ENCODE results near the gene TSPAN5. TPM values are rescaled to one million over a fixed set of nuclear protein-coding genes. Genes with fewer than 3 reads are reported as not detected.

The TSPAN5 gene
- total and polyA plus RNA-seq, 2 donors = 4.7 to 10.3 TPM

GRCh38 chr4:98612318-98613250 lies 45.8 kb downstream of the TSPAN5 start:
- no peaks in the 10 kb centered on the region for H3K36me3 ChIP-seq (ENCODE audit: control insufficient read depth in 2 of 2, insufficient read depth in 2 of 2, low read length in 1 of 2)
- H3K4me3 ChIP-seq (ENCODE audit: low read length in 2 of 2) = peak overlapping the region in 1 of 2 donors; percentile 5
- no peaks in the 10 kb centered on the region for H3K9me3 ChIP-seq (ENCODE audit: control insufficient read depth in 2 of 2, insufficient read depth in 1 of 2, low read length in 1 of 2)
- H3K4me1 ChIP-seq (ENCODE audit: control insufficient read depth in 2 of 2, insufficient read depth in 2 of 2, low read length in 2 of 2) = peaks cover 35 to 52% of the 10 kb centered on the region in 2 donors
- H3K27ac ChIP-seq (ENCODE audit: low read depth in 1 of 2, low read length in 1 of 2) = peak overlapping the region in 1 of 2 donors; percentile 45
- whole genome bisulfite sequencing = 8% methylated on average over 11 of the region's 11 CpGs
- no peaks in the 10 kb centered on the region for H3K27me3 ChIP-seq (ENCODE audit: control insufficient read depth in 2 of 2, insufficient read depth in 1 of 2, low read length in 1 of 2)
- DNase-seq (ENCODE audit: low read depth in 6 of 9, low spot score in 9 of 9) = peak in 7 of 9 donors; percentile 9 to 60 (median 26)

GRCh38 chr4:98611677-98612317 lies 46.6 kb downstream of the TSPAN5 start:
- Histone ChIP-seq H3K9me3 (ENCODE audit: control insufficient read depth in 2 of 2, insufficient read depth in 1 of 2, low read length in 1 of 2) (no peaks in the 10 kb centered on the region), H3K4me1 (ENCODE audit: control insufficient read depth in 2 of 2, insufficient read depth in 2 of 2, low read length in 2 of 2) (peaks cover 33 to 52% of the 10 kb centered on the region in 2 donors), H3K27me3 (ENCODE audit: control insufficient read depth in 2 of 2, insufficient read depth in 1 of 2, low read length in 1 of 2) (no peaks in the 10 kb centered on the region), H3K27ac (ENCODE audit: low read depth in 1 of 2, low read length in 1 of 2) (no peak overlapping the region), H3K4me3 (ENCODE audit: low read length in 2 of 2) (no peak overlapping the region), H3K36me3 (ENCODE audit: control insufficient read depth in 2 of 2, insufficient read depth in 2 of 2, low read length in 1 of 2) (no peaks in the 10 kb centered on the region)
- DNase-seq (ENCODE audit: low read depth in 6 of 9, low spot score in 9 of 9) = no peak
- 97% methylated on average over 6 of the region's 6 CpGs for WGBS

- Histone ChIP-seq H3K27me3 (ENCODE audit: control insufficient read depth in 2 of 2, insufficient read depth in 1 of 2, low read length in 1 of 2) (no peaks in the 10 kb centered on the region), H3K27ac (ENCODE audit: low read depth in 1 of 2, low read length in 1 of 2) (no peak overlapping the region), H3K36me3 (ENCODE audit: control insufficient read depth in 2 of 2, insufficient read depth in 2 of 2, low read length in 1 of 2) (no peaks in the 10 kb centered on the region), H3K9me3 (ENCODE audit: control insufficient read depth in 2 of 2, insufficient read depth in 1 of 2, low read length in 1 of 2) (no peaks in the 10 kb centered on the region), H3K4me1 (ENCODE audit: control insufficient read depth in 2 of 2, insufficient read depth in 2 of 2, low read length in 2 of 2) (peaks cover 34 to 54% of the 10 kb centered on the region in 2 donors), H3K4me3 (ENCODE audit: low read length in 2 of 2) (no peak overlapping the region)
- DNase-seq (ENCODE audit: low read depth in 6 of 9, low spot score in 9 of 9) = no peak
- 78% methylated on average over 6 of the region's 6 CpGs for WGBS
Measured at GRCh38 chr4:98610926-98611676, 47.3 kb downstream of the TSPAN5 start.

- no peaks in the 10 kb centered on the region for H3K36me3 ChIP-seq (ENCODE audit: control insufficient read depth in 2 of 2, insufficient read depth in 2 of 2, low read length in 1 of 2)
- peaks cover 39 to 54% of the 10 kb centered on the region in 2 donors for H3K4me1 ChIP-seq (ENCODE audit: control insufficient read depth in 2 of 2, insufficient read depth in 2 of 2, low read length in 2 of 2)
- H3K9me3 ChIP-seq (ENCODE audit: control insufficient read depth in 2 of 2, insufficient read depth in 1 of 2, low read length in 1 of 2) = no peaks in the 10 kb centered on the region
- H3K27ac ChIP-seq (ENCODE audit: low read depth in 1 of 2, low read length in 1 of 2) = no peak overlapping the region
- no peak overlapping the region for H3K4me3 ChIP-seq (ENCODE audit: low read length in 2 of 2)
- 80% methylated on average over 6 of the region's 6 CpGs for WGBS
- DNase-seq (ENCODE audit: low read depth in 6 of 9, low spot score in 9 of 9) = no peak
- H3K27me3 ChIP-seq (ENCODE audit: control insufficient read depth in 2 of 2, insufficient read depth in 1 of 2, low read length in 1 of 2) = no peaks in the 10 kb centered on the region
Measured at GRCh38 chr4:98610431-98610830, 48.0 kb downstream of the TSPAN5 start.

GRCh38 chr4:98609934-98610333 lies 48.5 kb downstream of the TSPAN5 start:
- whole genome bisulfite sequencing = 78% methylated on average over 5 of the region's 5 CpGs
- Histone ChIP-seq H3K4me1 (ENCODE audit: control insufficient read depth in 2 of 2, insufficient read depth in 2 of 2, low read length in 2 of 2) (peaks cover 39 to 54% of the 10 kb centered on the region in 2 donors), H3K9me3 (ENCODE audit: control insufficient read depth in 2 of 2, insufficient read depth in 1 of 2, low read length in 1 of 2) (no peaks in the 10 kb centered on the region), H3K36me3 (ENCODE audit: control insufficient read depth in 2 of 2, insufficient read depth in 2 of 2, low read length in 1 of 2) (no peaks in the 10 kb centered on the region), H3K27ac (ENCODE audit: low read depth in 1 of 2, low read length in 1 of 2) (peak overlapping the region in 1 of 2 donors; percentile 11), H3K4me3 (ENCODE audit: low read length in 2 of 2) (no peak overlapping the region), H3K27me3 (ENCODE audit: control insufficient read depth in 2 of 2, insufficient read depth in 1 of 2, low read length in 1 of 2) (no peaks in the 10 kb centered on the region)
- no peak for DNase-seq (ENCODE audit: low read depth in 6 of 9, low spot score in 9 of 9)

- 7% methylated on average over 5 of the region's 5 CpGs for WGBS
- peaks cover 39 to 54% of the 10 kb centered on the region in 2 donors for H3K4me1 ChIP-seq (ENCODE audit: control insufficient read depth in 2 of 2, insufficient read depth in 2 of 2, low read length in 2 of 2)
- no peaks in the 10 kb centered on the region for H3K9me3 ChIP-seq (ENCODE audit: control insufficient read depth in 2 of 2, insufficient read depth in 1 of 2, low read length in 1 of 2)
- H3K27ac ChIP-seq (ENCODE audit: low read depth in 1 of 2, low read length in 1 of 2) = peak overlapping the region in 1 of 2 donors; percentile 55
- no peaks in the 10 kb centered on the region for H3K36me3 ChIP-seq (ENCODE audit: control insufficient read depth in 2 of 2, insufficient read depth in 2 of 2, low read length in 1 of 2)
- no peak overlapping the region for H3K4me3 ChIP-seq (ENCODE audit: low read length in 2 of 2)
- DNase-seq (ENCODE audit: low read depth in 6 of 9, low spot score in 9 of 9) = peak in 8 of 9 donors; percentile 32 to 79 (median 54)
- no peaks in the 10 kb centered on the region for H3K27me3 ChIP-seq (ENCODE audit: control insufficient read depth in 2 of 2, insufficient read depth in 1 of 2, low read length in 1 of 2)
Measured at GRCh38 chr4:98608356-98608755, 50.1 kb downstream of the TSPAN5 start.

- Histone ChIP-seq H3K9me3 (ENCODE audit: control insufficient read depth in 2 of 2, insufficient read depth in 1 of 2, low read length in 1 of 2) (no peaks in the 10 kb centered on the region), H3K27ac (ENCODE audit: low read depth in 1 of 2, low read length in 1 of 2) (no peak overlapping the region), H3K4me1 (ENCODE audit: control insufficient read depth in 2 of 2, insufficient read depth in 2 of 2, low read length in 2 of 2) (peaks cover 30 to 47% of the 10 kb centered on the region in 2 donors), H3K36me3 (ENCODE audit: control insufficient read depth in 2 of 2, insufficient read depth in 2 of 2, low read length in 1 of 2) (no peaks in the 10 kb centered on the region), H3K4me3 (ENCODE audit: low read length in 2 of 2) (no peak overlapping the region), H3K27me3 (ENCODE audit: control insufficient read depth in 2 of 2, insufficient read depth in 1 of 2, low read length in 1 of 2) (no peaks in the 10 kb centered on the region)
- WGBS = 91% methylated on average over 6 of the region's 6 CpGs
- no peak for DNase-seq (ENCODE audit: low read depth in 6 of 9, low spot score in 9 of 9)
Measured at GRCh38 chr4:98606894-98607293, 51.5 kb downstream of the TSPAN5 start.

- no peaks in the 10 kb centered on the region for H3K36me3 ChIP-seq (ENCODE audit: control insufficient read depth in 2 of 2, insufficient read depth in 2 of 2, low read length in 1 of 2)
Measured at GRCh38 chr4:98605216-98605615, 53.2 kb downstream of the TSPAN5 start.

More at GRCh38 chr4:98605216-98605615, 53.2 kb downstream of the TSPAN5 start:
- Histone ChIP-seq H3K4me3 (ENCODE audit: low read length in 2 of 2) (no peak overlapping the region), H3K27ac (ENCODE audit: low read depth in 1 of 2, low read length in 1 of 2) (no peak overlapping the region), H3K27me3 (ENCODE audit: control insufficient read depth in 2 of 2, insufficient read depth in 1 of 2, low read length in 1 of 2) (no peaks in the 10 kb centered on the region), H3K9me3 (ENCODE audit: control insufficient read depth in 2 of 2, insufficient read depth in 1 of 2, low read length in 1 of 2) (no peaks in the 10 kb centered on the region), H3K4me1 (ENCODE audit: control insufficient read depth in 2 of 2, insufficient read depth in 2 of 2, low read length in 2 of 2) (peaks cover 28 to 34% of the 10 kb centered on the region in 2 donors)
- whole genome bisulfite sequencing = 97% methylated on average over 3 of the region's 3 CpGs
- DNase-seq (ENCODE audit: low read depth in 6 of 9, low spot score in 9 of 9) = no peak

Data from thymus (tissue), 11 donors.